GM19328 (cell line): ENCODE results near the gene PPP6R2.
A peak's percentile ranks its signal among the peaks of the same experiment; 100 is the strongest.

ENCODE experiments used
- ATAC-seq: cut with Tn5 transposase; IDR thresholded peaks from one replicate; pipeline ENCODE4 v1.9.1; 2021; ENCODE audit warnings: mild to moderate bottlenecking, moderate library complexity; ENCODE audit not compliant: unreplicated experiment

The PPP6R2 gene

DNA sequence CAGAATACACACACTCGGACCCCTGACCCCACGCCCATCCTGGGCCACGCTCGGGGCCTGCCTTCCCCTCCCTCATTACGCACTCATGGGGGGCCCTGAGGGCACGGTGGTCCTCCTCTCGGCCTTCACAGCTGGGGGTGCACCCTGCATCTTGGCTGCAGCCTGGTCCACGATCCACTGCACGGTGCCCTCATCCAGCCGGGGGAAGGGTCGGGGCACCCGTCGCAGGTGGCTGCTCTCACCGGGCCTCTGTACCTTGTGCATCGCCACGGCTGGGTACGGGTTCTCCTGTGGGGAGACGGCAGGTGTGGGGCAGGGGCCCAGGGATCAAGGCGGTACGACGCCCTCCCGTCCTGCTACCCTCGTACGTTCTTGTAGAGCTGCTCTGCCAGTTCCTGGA is 121.3 kb downstream of the PPP6R2 start:
- no peak for ATAC-seq

DNA sequence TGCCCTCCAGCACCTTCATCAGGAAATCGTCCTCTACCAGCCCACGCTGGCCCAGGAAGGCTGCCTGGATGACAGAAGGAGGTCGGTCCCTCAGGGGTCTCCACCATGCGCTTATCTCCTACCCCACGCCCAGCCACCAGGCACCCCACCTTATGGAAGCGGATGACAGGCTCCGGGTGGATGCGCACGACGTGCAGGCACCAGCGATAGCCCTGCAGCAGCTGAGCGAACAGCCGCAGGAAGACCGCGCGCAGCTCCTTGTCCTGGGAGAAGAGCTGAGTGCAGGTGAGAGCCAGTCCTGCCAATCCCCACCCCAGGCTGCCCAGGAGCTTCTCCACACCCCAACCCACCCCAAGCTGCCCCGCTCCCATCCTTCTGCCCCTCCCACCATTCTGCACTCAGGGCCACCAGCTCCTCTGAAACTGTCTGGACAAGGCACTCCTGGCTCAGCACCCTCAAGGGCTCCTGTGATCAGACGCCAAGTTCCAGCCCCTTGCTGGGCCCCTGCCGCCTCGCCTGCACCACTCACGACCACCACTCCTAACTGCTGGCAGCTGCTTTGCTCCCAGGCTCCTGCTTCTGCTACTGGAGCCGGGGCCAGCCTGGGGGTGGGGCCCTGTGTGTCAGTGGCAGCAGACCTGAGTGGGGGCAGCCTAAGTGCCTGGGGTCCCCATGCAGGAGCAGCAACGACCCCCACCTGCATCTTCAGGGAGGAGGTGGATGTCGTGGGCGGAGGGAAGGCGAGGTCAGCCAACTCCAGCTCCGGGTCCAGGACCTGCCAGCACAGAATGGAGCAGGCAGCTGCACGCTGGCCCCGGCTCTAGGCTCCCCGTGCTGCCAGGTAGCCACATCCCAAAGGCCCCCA is 122.2 kb downstream of the PPP6R2 start:
- no peak for ATAC-seq

DNA sequence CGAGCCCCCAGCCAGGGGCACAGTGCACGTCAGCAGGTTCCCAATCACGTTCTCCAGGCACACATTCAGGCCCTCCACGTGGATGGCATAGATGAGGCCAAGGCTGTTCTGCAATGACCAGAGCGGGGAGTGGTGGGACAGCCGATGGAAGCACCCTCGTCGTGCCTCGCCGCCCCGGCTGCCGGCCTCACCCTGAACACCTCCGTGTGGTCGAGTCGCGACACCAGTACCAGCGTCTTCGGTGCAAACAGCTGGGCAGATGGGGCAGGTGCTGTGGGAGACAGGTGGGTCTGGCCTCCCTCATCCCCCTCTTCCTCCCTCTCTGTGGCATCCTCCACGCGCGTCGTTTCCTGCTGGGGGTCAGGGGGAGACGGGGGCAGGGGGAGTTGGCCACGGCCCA is 124.2 kb downstream of the PPP6R2 start:
- ATAC-seq: no peak

DNA sequence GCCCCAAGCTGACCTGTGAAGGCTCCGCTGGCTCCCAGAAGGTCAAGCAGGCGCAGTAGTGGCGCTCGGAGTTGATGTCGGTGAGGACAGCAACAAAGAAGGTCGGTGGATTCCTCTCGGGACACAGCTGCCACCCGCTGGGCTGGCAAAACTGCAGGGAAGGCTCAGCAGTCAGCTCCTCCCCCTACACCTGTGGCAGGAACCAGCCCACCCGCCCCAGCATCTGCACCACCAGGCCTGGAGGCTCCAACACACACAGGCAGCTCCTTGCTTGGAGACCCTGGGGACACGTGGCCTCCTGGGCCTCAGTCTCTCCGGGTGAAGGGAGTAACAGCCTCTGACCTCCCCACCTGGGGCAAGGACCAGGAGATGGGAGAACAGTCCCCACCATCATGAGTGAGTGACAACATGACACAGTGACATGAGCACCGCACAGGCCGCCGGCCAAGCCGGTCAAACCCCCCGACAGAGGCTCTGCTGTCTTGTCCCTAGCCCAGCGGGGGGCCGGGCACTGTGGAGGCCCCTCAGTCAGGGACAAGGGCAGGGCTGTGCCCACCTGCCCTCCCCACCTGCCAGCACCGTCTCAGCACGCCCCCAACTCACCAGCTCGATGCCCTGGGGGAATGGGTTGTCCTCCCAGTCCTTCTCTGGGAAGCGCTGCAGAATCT is 124.8 kb downstream of the PPP6R2 start:
- ATAC-seq: no peak

DNA sequence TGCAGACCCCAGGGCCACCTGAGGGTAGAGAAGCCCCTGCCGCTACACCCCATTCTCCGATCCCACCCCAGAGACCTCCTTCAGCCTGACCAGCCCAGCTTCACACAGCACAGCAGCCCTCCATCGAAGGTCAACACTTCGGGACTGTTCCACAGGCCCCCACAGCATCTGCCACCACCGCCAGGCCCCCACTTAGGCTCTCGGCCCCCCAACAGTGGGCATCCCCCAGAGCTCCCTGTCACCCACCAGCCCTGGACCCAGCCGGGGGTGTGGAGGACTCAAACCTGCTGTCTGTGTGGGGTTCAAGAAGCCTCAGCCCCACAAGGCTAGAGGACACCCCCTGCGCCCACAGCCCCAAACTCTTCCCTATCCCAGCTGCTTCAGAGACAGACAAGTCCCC is 125.5 kb downstream of the PPP6R2 start:
- no peak for ATAC-seq

DNA sequence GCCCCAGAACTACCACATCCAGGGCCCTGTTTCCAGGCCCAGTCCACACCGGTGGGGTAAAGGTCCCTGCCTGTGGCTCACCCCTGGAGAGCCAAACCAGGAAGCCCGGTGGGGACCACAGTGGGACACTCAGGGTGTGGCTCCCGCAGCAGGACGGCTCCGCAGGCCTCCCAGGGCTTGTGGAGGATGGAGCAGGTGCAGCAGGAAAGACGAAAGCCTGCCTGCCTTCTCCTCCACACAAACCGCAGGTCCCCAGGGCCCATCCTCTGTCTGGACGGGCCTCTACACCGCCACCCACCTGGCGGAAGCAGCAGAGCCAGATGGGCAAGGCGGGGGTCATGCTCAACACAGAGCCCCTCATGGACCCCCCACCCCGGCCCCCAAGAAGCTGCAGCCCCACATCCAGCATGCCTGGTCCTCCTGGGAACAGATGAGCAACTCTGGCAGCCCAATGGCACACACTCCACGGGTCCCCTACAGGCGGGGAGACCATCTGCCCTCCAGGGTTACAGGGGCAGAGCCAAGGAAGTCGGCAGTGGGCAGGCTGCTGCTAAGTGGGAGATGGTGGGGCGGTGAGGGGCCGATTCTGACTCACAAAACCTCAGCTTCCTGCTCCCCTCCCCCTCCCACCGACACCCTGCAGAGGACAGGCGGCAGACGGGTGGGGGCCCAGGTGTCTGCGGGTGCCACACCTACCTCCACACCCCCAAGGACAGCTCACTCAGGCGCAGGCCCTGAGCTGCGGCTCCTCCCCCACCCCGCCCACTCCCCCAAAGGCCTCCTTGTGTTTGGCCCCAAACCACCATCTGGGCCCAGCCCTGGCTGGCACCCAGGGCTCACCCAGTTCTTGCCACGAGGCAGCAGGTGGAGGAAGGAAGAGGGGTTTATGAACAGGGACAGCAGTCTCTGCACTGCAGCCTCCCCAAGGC is 126.5 kb downstream of the PPP6R2 start:
- ATAC-seq: peak; percentile 44

DNA sequence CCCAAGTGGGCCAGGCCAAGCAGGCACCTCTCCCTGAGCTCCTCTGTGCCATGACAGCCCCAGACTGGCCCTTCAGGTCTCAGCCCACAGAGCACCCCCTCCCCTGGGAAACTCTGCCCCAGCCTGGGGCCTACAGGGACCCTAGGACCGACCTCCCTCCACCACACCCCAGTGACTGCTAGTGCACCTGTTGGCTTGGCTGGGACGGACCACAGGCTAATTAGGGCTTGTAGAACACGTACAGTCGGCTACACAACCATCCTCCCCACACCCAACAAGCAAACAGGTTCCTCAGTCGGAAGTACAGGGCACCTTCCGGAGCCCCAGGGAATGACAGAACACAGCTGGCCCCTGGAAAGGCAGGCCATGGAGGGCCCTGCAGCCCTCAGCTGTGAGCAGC is 127.4 kb downstream of the PPP6R2 start:
- no peak for ATAC-seq

DNA sequence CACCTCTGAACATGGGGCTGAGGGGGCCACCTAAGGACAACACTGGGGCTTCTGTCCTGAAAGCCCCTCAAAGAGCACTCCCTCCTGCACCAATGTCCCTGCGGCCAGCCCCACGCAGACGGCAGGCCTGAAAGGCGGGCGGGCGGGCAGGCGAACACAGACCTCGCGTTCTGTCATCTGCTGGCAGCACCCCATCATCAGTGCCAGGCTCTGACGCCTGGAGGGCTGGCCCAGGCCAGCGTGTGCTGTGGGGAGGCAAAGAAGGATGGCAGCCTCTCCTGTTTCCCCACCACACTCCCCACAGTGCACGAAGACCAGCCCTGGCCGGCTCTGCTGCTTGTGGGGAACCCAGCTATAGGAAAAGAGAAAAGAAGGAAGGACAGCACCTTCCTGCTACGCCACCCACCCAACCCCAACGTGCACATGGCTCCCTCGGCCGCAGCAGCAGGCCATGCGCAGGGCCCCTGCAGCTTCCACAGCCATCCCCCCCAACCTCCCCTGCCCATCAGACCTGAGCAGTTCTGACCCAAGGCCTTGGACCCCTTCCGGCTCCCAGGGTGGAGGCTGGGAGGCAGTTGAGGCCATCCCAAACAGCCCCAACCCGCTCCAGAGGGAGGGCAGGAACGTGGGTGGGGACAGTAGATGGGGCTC is 128.2 kb downstream of the PPP6R2 start:
- ATAC-seq: no peak

DNA sequence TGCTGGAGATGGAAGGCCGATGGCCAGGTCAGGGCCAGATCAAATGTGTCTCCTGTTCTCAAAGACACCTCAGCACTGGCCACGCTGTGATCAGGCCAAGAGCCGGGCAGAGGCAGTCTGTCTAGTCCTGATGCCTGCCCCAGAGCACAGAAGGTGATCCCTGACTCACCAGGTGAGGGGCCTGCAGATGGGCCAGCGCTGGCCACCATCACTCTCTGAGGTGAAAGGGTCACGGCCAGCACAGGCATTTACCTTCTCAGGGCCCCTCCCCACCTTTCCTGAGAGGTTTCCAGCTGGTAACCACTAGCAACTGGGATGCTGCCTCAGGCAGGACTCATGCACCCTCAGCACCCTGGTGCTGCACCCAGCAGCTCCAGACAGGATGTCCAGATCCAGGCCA is 128.8 kb downstream of the PPP6R2 start:
- ATAC-seq: no peak

DNA sequence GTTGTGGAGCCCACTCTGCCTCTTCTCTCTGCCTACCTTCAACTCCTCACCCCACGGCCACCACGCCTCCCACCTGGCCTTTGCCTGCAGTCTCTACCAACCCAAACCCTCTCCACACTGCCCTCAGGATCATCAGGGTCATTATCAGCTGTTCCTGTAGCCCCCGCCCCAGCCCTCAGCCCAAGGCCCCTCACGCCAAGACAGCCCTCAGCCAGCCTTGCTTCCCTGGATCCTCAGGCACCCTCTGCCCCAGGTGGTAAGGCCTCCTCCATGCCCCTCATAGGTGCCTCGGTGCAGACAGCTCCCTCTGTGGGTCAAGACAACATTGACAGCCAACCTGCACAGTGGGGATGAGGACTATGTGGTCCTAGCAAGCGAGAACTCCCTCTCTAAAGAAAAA is 130.0 kb downstream of the PPP6R2 start:
- no peak for ATAC-seq

DNA sequence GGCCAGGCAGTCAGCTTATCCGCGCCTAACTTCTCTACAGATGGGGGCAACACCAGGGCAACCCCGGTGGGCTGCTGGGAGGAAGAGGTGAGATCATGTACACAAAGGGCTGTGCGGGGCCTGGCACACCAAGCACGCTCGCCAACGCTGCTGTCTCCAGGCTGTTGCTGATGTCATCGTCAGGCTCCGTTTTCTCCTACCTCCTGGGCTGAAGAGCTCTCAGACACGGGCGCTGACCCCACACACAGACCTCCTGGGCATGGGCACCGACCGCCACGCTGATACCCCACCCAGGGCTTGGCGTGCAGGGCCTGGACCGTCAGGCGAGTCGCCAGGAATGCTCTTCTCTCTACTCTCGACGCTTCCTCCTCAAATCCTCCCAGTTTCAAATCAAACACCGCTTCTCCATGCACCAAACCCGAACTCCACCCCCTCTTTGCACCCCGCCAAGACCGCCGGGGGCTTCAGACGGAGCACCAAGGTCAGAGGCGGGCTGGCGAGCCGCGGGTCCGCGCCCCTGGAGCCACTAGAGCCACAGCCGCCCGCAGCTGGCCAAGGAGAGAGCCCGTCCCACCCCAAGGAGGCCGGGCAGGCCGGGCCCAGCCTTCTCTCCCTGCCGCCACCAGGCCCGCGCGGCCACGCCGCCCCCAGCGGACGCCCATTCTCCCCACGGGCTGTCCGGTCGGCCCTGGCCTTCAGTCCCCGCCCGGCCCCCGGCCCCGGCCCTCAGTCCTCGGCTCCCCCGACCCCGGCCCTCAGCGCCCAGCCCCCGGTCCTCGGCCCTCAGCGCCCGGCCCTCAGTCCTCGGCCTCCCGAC is 130.9 kb downstream of the PPP6R2 start:
- no peak for ATAC-seq

DNA sequence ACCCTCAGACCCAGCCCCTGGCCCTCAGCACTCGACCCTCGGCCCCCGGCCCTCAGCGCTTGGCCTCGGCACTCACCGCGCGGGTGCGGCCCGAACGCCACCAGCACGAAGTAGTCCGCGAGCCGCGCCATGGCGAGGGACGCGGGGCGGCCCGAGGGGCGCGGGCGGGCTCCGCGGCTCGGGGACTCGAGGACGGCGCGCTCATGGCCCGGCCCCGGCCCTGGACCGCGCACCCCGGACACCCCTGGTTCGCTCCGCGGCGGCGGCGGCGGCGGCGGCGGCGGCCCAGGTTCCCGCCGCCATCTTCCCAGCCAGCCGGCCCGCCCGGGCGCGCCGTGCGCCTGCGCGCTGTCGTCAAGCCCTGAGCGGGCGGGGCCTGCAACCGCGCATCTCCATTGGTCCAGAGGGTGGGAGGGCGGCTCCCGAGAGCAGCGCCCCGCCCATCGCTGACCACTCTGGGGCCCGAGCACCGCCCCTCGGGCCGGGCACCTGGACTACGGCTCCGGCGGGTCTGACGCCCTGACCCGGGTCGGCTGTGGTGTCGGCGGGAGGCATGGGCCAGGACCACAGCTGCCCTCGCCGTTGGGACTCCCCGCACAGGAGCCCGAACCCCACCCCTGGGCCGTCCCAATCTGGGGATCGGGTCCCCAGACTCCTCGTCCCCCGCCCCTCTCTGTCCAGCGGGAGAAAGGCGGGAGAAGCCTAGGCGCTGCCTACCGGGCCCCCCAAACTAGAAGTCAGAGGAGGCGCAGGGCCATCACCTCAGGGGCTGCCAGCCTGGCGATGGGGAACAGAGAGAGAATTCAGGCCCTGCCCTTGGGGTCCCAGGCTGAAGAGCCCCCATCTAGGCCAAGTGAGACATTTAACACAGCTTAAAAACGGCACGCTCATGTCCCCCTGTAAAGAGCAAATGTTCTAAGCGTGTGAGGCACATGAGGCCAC is 131.9 kb downstream of the PPP6R2 start, which contains the start of gene SBF1:
SBF1 (minus strand) TSS at position 326 of the 942 bp plus-strand sequence; CDS start at position 131, 195 bp downstream.
- ATAC-seq: peak; percentile 68

DNA sequence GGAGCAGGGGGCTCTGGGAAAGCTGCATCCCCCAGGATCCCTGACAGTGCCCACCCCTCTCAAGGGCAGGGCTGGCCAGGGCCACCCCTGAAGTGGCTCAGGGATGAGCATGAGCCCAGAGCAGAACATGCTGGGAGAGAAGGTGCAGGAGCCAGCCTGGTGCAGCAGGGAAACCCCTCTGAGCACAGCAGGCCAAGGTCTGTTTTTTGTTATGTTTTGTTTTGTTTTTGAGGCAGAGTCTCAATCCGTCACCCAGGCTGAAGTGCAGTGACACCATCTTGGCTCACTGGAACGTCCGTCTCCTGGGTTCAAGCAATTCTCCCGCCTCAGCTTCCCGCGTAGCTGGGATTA is 132.5 kb downstream of the PPP6R2 start:
- no peak for ATAC-seq

DNA sequence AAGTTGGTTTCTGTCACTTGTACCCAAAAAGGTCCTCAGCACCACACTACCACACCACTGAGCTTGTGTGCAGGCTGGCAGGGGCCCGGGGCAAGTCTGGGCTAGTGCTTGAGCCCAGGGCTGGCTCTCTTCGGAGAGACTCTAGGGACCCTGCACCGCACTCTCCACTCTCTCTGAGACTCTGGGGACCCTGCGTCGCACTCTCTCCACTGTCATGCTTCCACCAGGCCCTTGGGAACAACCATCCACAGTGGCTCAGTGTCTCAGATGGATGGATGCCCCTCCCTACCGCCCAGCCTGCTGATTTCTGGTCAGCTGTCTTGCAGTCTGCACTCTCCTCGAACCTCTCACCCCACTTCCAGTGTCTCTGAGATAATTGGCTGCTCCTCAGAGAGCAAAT is 133.7 kb downstream of the PPP6R2 start:
- no peak for ATAC-seq

DNA sequence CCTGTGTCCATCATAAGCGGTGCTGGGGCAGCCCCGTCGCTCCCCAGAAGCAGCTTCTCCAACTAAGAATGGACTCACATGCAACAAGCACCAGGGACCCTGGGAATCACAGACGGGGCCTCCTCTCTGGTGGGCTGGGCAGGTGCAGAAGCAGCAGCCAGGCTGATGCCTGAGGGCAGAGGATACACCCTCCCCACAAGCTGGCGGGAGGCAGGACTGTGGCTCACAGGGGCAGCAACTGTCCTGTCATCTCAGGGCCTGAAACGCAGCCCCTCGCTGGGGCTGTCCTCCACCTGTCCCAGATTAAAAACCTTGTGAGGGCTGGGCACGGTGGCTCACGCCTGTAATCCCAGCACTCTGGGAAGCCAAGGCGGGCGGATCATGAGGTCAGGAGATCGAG is 134.8 kb downstream of the PPP6R2 start:
- ATAC-seq: no peak

DNA sequence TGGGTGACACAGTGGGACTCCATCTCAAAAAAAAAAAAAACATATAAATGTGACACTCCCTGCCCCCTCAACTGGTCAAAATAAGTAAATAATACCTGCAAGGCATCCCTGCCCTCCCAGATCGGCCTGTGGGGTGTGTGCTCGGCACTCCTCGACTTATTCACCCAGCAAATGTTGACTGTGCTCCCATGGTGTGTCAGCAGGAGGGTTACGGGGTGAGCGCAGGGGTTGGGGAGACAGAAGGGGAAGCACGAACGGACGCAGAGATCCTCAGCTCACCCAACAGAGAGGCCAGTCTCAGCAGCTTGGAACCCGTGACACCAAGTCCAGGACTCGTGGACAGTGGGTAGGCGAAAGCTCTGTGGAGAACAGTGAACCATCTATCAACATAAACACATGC is 136.6 kb downstream of the PPP6R2 start:
- no peak for ATAC-seq

DNA sequence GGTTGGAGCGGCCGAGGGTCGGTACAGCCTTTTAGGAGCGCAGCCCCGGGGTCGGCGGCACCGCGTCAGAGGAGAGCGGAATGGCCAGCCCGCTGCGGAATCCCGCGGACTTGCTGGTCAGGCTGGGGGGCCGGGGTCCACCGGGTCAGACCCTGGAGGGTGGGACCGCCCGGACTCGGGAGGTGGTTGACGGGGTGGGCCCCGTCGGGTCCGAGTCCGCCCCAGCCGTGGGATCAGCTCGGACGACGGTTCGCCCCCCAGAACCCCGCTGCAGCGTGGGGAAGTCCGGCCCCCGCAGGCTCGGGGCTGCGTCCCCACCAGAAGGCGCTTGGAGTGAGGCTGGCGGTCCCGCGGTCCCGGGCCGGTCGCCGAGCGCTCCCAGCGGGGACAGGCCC is 137.9 kb downstream of the PPP6R2 start:
- ATAC-seq: no peak

DNA sequence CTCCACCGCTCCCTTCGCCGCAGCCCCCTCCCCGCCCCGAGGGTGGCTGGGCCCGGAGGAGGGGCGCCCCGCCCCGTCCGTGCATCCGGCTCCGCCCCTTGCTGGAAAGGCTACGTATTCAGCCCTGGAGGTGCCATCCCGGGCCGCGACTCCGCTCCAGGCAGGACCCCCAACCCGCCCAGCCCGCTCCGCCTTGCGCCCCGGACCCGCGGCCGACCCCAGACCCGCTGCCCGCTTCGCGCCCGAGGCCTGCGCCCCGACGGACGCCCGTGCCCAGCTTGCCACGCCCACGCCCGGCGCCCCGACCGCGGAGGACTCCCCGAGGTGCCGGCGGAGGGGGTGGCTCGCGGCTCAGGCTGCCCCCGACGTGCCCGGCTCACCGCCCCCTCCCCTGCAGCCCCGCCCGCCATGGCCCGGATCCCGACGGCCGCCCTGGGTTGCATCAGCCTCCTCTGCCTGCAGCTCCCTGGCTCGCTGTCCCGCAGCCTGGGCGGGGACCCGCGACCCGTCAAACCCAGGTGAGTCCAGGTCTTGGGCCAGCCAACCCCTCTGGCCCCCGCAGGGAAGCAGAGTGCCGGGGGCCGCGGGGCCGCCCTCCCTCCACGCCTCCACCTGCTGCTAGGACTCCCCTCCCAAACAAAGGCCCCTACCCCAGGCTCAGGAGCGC is 138.4 kb downstream of the PPP6R2 start, which contains the start of gene ADM2:
ADM2 (plus strand) TSS at position 104 of the 667 bp plus-strand sequence; CDS start at position 409, 305 bp downstream.
- ATAC-seq: no peak
